WTC11 (cell line): Measurements from ENCODE around the gene SMIM1. TPM values are rescaled to one million over a fixed set of nuclear protein-coding genes. Genes with fewer than 3 reads are reported as not detected.
"Not testable (repeated sequence)": the region's sequence is repeated elsewhere in the genome, so short reads cannot be mapped to it uniquely, and the experiment has no call there.

Source experiments
- ATAC-seq: fragments of 200-7000 bp; cut with Tn5 transposase; 2 replicates; pipeline ENCODE4 v1.10.0; 2021; ENCODE audit warnings: mild to moderate bottlenecking, moderate library complexity
- CTCF ChIA-PET: fragments of 300-600 bp; sonication (Branson Sonifier 250); formaldehyde crosslinking; loops from one replicate; lab custom pipeline; 2021; ENCODE audit warnings: antibody characterized with exemption; lab: Charles Lee
- POLR2A ChIA-PET: fragments of 350-600 bp; sonication (Branson Sonifier 250); formaldehyde crosslinking; loops from one replicate; lab custom pipeline; 2021; ENCODE audit warnings: antibody characterized with exemption; lab: Charles Lee
- DNase-seq: peaks from one replicate; pipeline ENCODE4 v3.0.0; 2021; ENCODE audit warnings: low spot score
- H3K27ac Mint-ChIP-seq: 2 replicates; pipeline ENCODE4 v1.8.0; 2021; ENCODE audit warnings: mixed read lengths
- H3K27me3 Mint-ChIP-seq: 2 replicates; pipeline ENCODE4 v1.8.0; 2021; ENCODE audit warnings: low read depth, mild to moderate bottlenecking, moderate library complexity, mixed read lengths
- H3K36me3 Mint-ChIP-seq: 2 replicates; pipeline ENCODE4 v1.8.0; 2021; ENCODE audit warnings: mixed read lengths
- H3K4me1 Mint-ChIP-seq: 2 replicates; pipeline ENCODE4 v1.8.0; 2022; ENCODE audit warnings: mixed read lengths
- H3K4me3 Mint-ChIP-seq: 2 replicates; pipeline ENCODE4 v1.8.0; 2021; ENCODE audit warnings: mild to moderate bottlenecking, moderate library complexity, mixed read lengths
- H3K9me3 Mint-ChIP-seq: 2 replicates; pipeline ENCODE4 v1.8.0; 2021; ENCODE audit warnings: mixed read lengths
- FOXJ3 ChIP-seq: sonication (generic); formaldehyde crosslinking; IDR thresholded peaks from 2 replicates; pipeline ENCODE4 v1.9.0; 2021; ENCODE audit warnings: missing genetic modification reagents, mild to moderate bottlenecking, borderline replicate concordance
- FOXP1 ChIP-seq: sonication (generic); formaldehyde crosslinking; IDR thresholded peaks from 2 replicates; pipeline ENCODE4 v1.8.0; 2022; ENCODE audit warnings: missing genetic modification reagents, mild to moderate bottlenecking, moderate library complexity, borderline replicate concordance
- IRF2 ChIP-seq: sonication (generic); formaldehyde crosslinking; IDR thresholded peaks from 2 replicates; pipeline ENCODE4 v1.8.0; 2022; ENCODE audit warnings: low read depth, missing genetic modification reagents, borderline replicate concordance
- JAZF1 ChIP-seq: fragments of 250-450 bp; sonication (Bioruptor Pico); IDR thresholded peaks from 2 replicates; pipeline ENCODE4 v1.9.0; 2021; ENCODE audit warnings: moderate library complexity, mild to moderate bottlenecking, inconsistent platforms
- NR1H2 ChIP-seq: sonication (generic); formaldehyde crosslinking; IDR thresholded peaks from 2 replicates; pipeline ENCODE4 v1.9.0; 2021; ENCODE audit warnings: mild to moderate bottlenecking, moderate library complexity, missing genetic modification reagents
- RELA ChIP-seq: sonication (generic); formaldehyde crosslinking; IDR thresholded peaks from 2 replicates; pipeline ENCODE4 v1.8.1; 2022; ENCODE audit warnings: missing genetic modification reagents, mild to moderate bottlenecking, borderline replicate concordance
- SMAD3 ChIP-seq: sonication (generic); formaldehyde crosslinking; IDR thresholded peaks from 2 replicates; pipeline ENCODE4 v1.8.0; 2022; ENCODE audit warnings: missing genetic modification reagents, mild to moderate bottlenecking, borderline replicate concordance
- SP1 ChIP-seq: sonication (generic); formaldehyde crosslinking; conservative IDR thresholded peaks from 2 replicates; pipeline ENCODE4 v1.8.1; 2022; ENCODE audit warnings: missing genetic modification reagents
- ZNF121 ChIP-seq: sonication (generic); formaldehyde crosslinking; IDR thresholded peaks from 2 replicates; pipeline ENCODE4 v1.8.0; 2023; ENCODE audit warnings: missing genetic modification reagents
- ZNF263 ChIP-seq: sonication (generic); formaldehyde crosslinking; IDR thresholded peaks from 2 replicates; pipeline ENCODE4 v1.8.1; 2022; ENCODE audit warnings: low read depth, mild to moderate bottlenecking, moderate library complexity, missing genetic modification reagents
- ZNF396 ChIP-seq: fragments of 250-450 bp; sonication (Bioruptor Pico); IDR thresholded peaks from 2 replicates; pipeline ENCODE4 v1.8.0; 2021; ENCODE audit warnings: mild to moderate bottlenecking, moderate library complexity, borderline replicate concordance
- ZNF423 ChIP-seq: fragments of 250-450 bp; sonication (Bioruptor Pico); IDR thresholded peaks from 2 replicates; pipeline ENCODE4 v2.1.2; 2022; ENCODE audit warnings: mild to moderate bottlenecking, moderate library complexity
- total RNA-seq: library from RNA; stranded (reverse); gene quantifications from 3 replicates; pipeline ENCODE4 v1.2.3, GENCODE V29; 2021
- TF ChIP-seq, protein P1 (sequence below): fragments of 200-600 bp; IDR thresholded peaks from 2 replicates; pipeline ENCODE4 v1.8.0; 2022; ENCODE audit warnings: antibody characterized with exemption
- TF ChIP-seq, protein P2 (sequence below): sonication (generic); formaldehyde crosslinking; IDR thresholded peaks from 2 replicates; pipeline ENCODE4 v1.8.0; 2022; ENCODE audit warnings: mild to moderate bottlenecking, missing genetic modification reagents
- TF ChIP-seq, protein P3 (sequence below): sonication (generic); formaldehyde crosslinking; IDR thresholded peaks from 2 replicates; pipeline ENCODE4 v1.8.1; 2023; ENCODE audit warnings: mild to moderate bottlenecking, moderate library complexity, missing genetic modification reagents
- TF ChIP-seq, protein P4 (sequence below): sonication (generic); formaldehyde crosslinking; IDR thresholded peaks from 2 replicates; pipeline ENCODE4 v1.8.0; 2023; ENCODE audit warnings: missing genetic modification reagents
- TF ChIP-seq, protein P5 (sequence below): sonication (generic); formaldehyde crosslinking; IDR thresholded peaks from 2 replicates; pipeline ENCODE4 v1.8.1; 2022; ENCODE audit warnings: mild to moderate bottlenecking, moderate library complexity, missing genetic modification reagents

SMIM1 gene
- total RNA-seq, 1 experiment from 2014 or later, result 10.2 TPM

DNA sequence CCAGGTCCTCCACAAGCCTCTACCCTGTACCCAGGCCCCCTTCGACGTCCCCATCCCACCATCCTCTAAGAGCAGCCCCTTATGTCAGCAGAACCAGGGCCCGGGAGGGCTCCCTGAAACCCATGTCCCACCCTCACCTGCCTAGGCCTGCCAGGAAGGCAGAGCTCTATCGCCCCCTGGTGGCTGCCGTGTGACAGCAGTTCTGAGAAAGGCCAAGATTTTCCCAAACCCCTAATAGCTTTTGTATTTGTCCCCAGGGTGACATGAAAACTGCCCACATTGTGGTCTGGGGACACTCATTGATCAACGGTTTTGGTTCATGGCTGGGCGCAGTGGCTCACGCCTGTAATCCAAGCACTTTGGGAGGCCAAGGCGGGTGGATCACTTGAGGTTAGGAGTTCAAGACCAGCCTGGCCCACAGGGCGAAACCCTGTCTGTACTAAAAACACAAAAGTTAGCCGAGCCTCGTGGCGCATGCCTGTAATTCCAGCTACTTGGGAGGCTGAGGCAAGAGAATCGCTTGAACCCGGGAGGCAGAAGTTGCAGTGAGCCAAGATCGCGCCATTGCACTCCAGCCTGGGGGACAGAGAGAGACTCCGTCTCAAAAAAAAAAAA lies 48.0 kb upstream of the SMIM1 start:
- CTCF ChIA-PET, result interaction anchor here (0.5 to 2.3 kb wide), 63 partner anchors 8 to 588 kb away, joined by 3 to 68 read pairs (median 6); partner anchors contain the start of genes LRRC47, TP73 and TPRG1L
- not testable (repeated sequence) for H3K4me3 Mint-ChIP-seq, H3K9me3 Mint-ChIP-seq, H3K36me3 Mint-ChIP-seq, H3K27ac Mint-ChIP-seq, H3K4me1 Mint-ChIP-seq, H3K27me3 Mint-ChIP-seq
- 0 out of 2 replicates have a peak, but pooled peaks have one; percentile 18 for TF ChIP-seq ZNF121
- TF ChIP-seq, protein P1, sequence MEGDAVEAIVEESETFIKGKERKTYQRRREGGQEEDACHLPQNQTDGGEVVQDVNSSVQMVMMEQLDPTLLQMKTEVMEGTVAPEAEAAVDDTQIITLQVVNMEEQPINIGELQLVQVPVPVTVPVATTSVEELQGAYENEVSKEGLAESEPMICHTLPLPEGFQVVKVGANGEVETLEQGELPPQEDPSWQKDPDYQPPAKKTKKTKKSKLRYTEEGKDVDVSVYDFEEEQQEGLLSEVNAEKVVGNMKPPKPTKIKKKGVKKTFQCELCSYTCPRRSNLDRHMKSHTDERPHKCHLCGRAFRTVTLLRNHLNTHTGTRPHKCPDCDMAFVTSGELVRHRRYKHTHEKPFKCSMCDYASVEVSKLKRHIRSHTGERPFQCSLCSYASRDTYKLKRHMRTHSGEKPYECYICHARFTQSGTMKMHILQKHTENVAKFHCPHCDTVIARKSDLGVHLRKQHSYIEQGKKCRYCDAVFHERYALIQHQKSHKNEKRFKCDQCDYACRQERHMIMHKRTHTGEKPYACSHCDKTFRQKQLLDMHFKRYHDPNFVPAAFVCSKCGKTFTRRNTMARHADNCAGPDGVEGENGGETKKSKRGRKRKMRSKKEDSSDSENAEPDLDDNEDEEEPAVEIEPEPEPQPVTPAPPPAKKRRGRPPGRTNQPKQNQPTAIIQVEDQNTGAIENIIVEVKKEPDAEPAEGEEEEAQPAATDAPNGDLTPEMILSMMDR, result peak; percentile 95
- ATAC-seq, result peak; percentile 69
- peak; percentile 91 for DNase-seq
- POLR2A ChIA-PET, result interaction anchor here (0.7 kb wide), 1 partner anchor 196 kb away, joined by 12 read pairs; no protein-coding TSS in a partner anchor

DNA sequence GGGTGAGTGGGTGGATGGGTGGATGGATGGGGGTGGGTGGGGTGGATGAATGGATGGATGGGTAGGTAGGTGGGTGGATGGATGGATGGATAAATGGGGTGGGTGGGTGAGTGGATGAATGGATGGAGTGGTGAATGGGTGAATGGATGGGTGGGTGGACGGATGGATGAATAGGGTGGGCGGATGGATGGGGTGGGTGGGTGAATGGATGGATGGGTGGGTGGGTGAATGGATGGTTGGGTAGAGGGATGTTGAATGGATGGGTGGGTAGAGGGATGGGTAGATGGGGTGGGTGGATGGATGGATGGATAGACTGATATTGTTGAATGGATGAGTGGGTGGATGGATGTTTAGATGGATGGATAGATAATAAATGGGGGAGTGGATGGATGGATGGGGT lies 47.2 kb upstream of the SMIM1 start:
- no peaks in the 10 kb centered on the region for H3K36me3 Mint-ChIP-seq
- TF ChIP-seq ZNF121, result no peak
- TF ChIP-seq SMAD3, result no peak
- TF ChIP-seq FOXJ3 (CRISPR knock-in tag), result no peak
- TF ChIP-seq JAZF1, result no peak
- H3K27me3 Mint-ChIP-seq, result peaks cover 4% of the 10 kb centered on the region; the same call in 1 of the 2 replicates
- H3K4me1 Mint-ChIP-seq, result peaks cover 3% of the 10 kb centered on the region
- H3K4me3 Mint-ChIP-seq, result no peak overlapping the region
- POLR2A ChIA-PET, result no interaction called here
- CTCF ChIA-PET, result interaction anchor here (0.9 to 2.3 kb wide), 24 partner anchors 9 to 272 kb away, joined by 3 to 68 read pairs (median 12); partner anchors contain the start of genes LRRC47 and TP73
- H3K9me3 Mint-ChIP-seq, result no peaks in the 10 kb centered on the region
- ATAC-seq (no peak), DNase-seq (no peak)
- no peak overlapping the region for H3K27ac Mint-ChIP-seq

DNA sequence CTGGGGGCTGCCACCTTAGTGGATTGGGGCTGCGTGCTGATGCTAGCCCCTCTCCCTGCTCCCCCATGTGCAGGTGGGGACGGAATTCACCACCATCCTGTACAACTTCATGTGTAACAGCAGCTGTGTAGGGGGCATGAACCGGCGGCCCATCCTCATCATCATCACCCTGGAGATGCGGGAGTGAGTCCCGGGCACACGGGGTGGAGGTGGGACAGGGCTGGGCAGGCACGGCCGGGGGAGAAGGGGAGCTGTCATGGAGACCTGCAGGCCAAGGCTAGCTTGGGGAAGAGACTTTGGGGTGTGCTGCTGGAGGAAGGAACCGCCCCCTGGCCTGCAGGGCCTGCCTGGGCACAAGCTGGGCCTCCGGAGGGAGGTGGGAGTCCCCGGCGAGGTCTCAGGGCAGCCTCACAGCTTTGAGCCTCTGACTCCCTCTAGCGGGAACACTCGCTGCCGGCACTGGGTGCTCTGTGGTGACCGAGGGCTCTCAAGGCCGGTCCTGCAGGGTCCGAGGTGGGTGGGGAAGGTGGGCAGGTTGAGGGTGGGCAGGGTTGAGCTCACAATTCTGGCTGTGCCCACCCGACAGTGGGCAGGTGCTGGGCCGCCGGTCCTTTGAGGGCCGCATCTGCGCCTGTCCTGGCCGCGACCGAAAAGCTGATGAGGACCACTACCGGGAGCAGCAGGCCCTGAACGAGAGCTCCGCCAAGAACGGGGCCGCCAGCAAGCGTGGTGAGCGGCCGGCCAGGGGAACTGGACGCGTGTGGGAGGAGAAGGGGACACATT lies 45.3 kb upstream of the SMIM1 start:
- CTCF ChIA-PET, result interaction anchor here (0.5 to 2.6 kb wide), 43 partner anchors 9 to 274 kb away, joined by 3 to 41 read pairs (median 5); no protein-coding TSS in a partner anchor
- DNase-seq, result peak; percentile 73

DNA sequence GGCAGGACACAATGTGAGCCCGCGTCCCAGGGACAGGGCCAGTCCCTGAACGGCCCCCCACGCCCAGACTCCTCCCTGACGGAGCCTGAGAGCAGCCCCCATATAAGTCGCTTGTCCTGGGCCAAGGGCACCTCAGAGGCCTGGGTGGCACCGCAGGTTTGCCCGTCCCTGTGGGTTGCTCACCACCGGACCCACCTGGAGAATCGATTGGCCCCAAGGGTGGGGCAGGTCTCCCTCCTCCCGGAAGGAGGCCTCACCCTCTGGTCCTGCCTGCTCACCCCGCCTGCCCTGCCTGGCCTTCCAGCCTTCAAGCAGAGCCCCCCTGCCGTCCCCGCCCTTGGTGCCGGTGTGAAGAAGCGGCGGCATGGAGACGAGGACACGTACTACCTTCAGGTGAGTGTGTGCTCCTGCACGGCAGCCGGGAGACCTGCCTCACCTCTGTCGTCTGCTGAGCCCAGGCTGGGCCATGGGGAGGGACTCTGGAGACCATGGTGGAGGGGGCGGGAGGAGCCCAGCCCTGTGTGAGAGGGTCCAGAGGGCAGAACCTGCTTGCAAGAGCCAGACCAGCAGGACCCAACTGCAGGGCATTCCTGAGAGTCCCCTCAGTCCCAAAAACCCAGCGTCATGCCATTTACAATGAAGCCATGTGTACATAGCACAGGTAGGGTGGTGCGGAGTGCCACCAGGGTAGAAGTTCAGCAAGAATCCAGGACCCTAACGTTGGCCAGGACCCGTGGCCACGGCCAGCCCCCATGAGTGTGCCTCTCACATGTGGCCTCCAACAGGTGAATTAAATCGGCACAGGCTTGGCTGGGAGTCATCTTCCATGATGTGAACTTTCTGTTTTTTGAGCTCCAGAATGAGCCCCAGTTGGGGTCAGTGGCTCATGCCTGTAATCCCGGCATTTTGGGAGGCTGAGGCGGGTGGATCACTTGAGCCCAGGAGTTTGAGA lies 44.4 kb upstream of the SMIM1 start:
- Mint-ChIP-seq H3K9me3 (no peaks in the 10 kb centered on the region), H3K27me3 (peaks cover 4% of the 10 kb centered on the region; the same call in 1 of the 2 replicates), H3K4me1 (peaks cover 2% of the 10 kb centered on the region; the same call in 1 of the 2 replicates), H3K27ac (no peak overlapping the region), H3K36me3 (no peaks in the 10 kb centered on the region), H3K4me3 (no peak overlapping the region)
- POLR2A ChIA-PET, result interaction anchor here (1.2 kb wide), 1 partner anchor 33 kb away, joined by 3 read pairs; no protein-coding TSS in a partner anchor
- DNase-seq (no peak), ATAC-seq (no peak)
- CTCF ChIA-PET, result interaction anchor here (0.6 to 2.6 kb wide), 35 partner anchors 10 to 275 kb away, joined by 3 to 41 read pairs (median 6); no protein-coding TSS in a partner anchor
- TF ChIP-seq, protein P2, sequence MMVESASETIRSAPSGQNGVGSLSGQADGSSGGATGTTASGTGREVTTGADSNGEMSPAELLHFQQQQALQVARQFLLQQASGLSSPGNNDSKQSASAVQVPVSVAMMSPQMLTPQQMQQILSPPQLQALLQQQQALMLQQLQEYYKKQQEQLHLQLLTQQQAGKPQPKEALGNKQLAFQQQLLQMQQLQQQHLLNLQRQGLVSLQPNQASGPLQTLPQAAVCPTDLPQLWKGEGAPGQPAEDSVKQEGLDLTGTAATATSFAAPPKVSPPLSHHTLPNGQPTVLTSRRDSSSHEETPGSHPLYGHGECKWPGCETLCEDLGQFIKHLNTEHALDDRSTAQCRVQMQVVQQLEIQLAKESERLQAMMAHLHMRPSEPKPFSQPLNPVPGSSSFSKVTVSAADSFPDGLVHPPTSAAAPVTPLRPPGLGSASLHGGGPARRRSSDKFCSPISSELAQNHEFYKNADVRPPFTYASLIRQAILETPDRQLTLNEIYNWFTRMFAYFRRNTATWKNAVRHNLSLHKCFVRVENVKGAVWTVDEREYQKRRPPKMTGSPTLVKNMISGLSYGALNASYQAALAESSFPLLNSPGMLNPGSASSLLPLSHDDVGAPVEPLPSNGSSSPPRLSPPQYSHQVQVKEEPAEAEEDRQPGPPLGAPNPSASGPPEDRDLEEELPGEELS (CRISPR knock-in tag), result no peak
- TF ChIP-seq SP1 (CRISPR knock-in tag), result no peak
- no peak for TF ChIP-seq SMAD3
- TF ChIP-seq ZNF263, result no peak
- TF ChIP-seq, protein P3, sequence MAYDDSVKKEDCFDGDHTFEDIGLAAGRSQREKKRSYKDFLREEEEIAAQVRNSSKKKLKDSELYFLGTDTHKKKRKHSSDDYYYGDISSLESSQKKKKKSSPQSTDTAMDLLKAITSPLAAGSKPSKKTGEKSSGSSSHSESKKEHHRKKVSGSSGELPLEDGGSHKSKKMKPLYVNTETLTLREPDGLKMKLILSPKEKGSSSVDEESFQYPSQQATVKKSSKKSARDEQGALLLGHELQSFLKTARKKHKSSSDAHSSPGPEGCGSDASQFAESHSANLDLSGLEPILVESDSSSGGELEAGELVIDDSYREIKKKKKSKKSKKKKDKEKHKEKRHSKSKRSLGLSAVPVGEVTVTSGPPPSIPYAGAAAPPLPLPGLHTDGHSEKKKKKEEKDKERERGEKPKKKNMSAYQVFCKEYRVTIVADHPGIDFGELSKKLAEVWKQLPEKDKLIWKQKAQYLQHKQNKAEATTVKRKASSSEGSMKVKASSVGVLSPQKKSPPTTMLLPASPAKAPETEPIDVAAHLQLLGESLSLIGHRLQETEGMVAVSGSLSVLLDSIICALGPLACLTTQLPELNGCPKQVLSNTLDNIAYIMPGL (CRISPR knock-in tag), result no peak
- no peak for TF ChIP-seq IRF2 (CRISPR knock-in tag)
- TF ChIP-seq NR1H2 (CRISPR knock-in tag), result no peak
- TF ChIP-seq, protein P4, sequence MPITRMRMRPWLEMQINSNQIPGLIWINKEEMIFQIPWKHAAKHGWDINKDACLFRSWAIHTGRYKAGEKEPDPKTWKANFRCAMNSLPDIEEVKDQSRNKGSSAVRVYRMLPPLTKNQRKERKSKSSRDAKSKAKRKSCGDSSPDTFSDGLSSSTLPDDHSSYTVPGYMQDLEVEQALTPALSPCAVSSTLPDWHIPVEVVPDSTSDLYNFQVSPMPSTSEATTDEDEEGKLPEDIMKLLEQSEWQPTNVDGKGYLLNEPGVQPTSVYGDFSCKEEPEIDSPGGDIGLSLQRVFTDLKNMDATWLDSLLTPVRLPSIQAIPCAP (CRISPR knock-in tag), result no peak

More for the DNA sequence above, 45.3 kb upstream of the SMIM1 start:
- no peaks in the 10 kb centered on the region for H3K9me3 Mint-ChIP-seq
- H3K4me1 Mint-ChIP-seq, result no peaks in the 10 kb centered on the region
- H3K36me3 Mint-ChIP-seq, result no peaks in the 10 kb centered on the region
- peak; percentile 68 for ATAC-seq
- H3K27ac Mint-ChIP-seq, result no peak overlapping the region
- H3K4me3 Mint-ChIP-seq, result no peak overlapping the region
- TF ChIP-seq ZNF396 (CRISPR knock-in tag) (no peak), ZNF423 (peak; percentile 46; the same call in 1 of the 2 replicates), IRF2 (CRISPR knock-in tag) (no peak), RELA (CRISPR knock-in tag) (no peak), FOXP1 (CRISPR knock-in tag) (peak; percentile 27; the same call in 1 of the 2 replicates)
- TF ChIP-seq, protein P5, sequence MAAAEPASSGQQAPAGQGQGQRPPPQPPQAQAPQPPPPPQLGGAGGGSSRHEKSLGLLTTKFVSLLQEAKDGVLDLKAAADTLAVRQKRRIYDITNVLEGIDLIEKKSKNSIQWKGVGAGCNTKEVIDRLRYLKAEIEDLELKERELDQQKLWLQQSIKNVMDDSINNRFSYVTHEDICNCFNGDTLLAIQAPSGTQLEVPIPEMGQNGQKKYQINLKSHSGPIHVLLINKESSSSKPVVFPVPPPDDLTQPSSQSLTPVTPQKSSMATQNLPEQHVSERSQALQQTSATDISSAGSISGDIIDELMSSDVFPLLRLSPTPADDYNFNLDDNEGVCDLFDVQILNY (CRISPR knock-in tag), result no peak
- peaks cover 4% of the 10 kb centered on the region; the same call in 1 of the 2 replicates for H3K27me3 Mint-ChIP-seq
- POLR2A ChIA-PET, result interaction anchor here (0.9 to 1.2 kb wide), 2 partner anchors 32 to 76 kb away, joined by 3 read pairs; no protein-coding TSS in a partner anchor
